ENCODE data around the gene CDK12. TPM values are rescaled to one million over a fixed set of nuclear protein-coding genes. Genes with fewer than 3 reads are reported as not detected.

The CDK12 gene
- total and polyA plus RNA-seq, 12 donors = 7.2 to 206 (median 44.2) TPM

DNA sequence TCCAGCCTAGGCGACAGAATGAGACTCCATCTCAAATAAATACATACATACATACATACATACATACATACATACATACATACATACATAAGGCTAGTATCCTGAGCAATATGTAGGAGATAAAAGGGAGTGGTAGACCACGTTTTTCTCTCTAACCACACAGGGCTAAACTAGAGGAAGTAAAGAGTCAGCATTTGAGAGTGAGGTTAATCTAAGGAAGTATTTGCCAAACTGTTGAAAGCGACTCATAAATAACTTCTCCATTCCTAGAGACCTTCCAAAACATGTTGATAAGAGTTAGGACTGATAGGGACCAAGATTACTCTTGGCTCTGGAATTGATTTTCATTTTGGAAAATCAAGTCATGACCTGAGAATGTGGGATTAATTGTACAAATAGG, 77.6 kb downstream of the CDK12 start:
- Histone ChIP-seq H3K9me3 (replicated peaks in 1 of 3) (no peaks in the 10 kb centered on the region), H3K27ac (no peak overlapping the region), H3K4me1 (replicated peaks in 1 of 2) (peaks cover 29% of the 10 kb centered on the region in 2 donors), H3K27me3 (no peaks in the 10 kb centered on the region), H3K4me3 (no peak overlapping the region), H3K36me3 (replicated peaks in 1 of 2) (no peaks in the 10 kb centered on the region)
- DNase-seq = no peak
- intact Hi-C loops (cut with DNase I) = no loop called here
- WGBS, 4 donors = 14 to 35% (median 29%) methylated on average over 3 of the region's 3 CpGs
- no peak for TF ChIP-seq POLR2A (IDR thresholded peaks at IDR 0.05)
- TF ChIP-seq, protein P1, sequence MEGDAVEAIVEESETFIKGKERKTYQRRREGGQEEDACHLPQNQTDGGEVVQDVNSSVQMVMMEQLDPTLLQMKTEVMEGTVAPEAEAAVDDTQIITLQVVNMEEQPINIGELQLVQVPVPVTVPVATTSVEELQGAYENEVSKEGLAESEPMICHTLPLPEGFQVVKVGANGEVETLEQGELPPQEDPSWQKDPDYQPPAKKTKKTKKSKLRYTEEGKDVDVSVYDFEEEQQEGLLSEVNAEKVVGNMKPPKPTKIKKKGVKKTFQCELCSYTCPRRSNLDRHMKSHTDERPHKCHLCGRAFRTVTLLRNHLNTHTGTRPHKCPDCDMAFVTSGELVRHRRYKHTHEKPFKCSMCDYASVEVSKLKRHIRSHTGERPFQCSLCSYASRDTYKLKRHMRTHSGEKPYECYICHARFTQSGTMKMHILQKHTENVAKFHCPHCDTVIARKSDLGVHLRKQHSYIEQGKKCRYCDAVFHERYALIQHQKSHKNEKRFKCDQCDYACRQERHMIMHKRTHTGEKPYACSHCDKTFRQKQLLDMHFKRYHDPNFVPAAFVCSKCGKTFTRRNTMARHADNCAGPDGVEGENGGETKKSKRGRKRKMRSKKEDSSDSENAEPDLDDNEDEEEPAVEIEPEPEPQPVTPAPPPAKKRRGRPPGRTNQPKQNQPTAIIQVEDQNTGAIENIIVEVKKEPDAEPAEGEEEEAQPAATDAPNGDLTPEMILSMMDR (IDR thresholded peaks at IDR 0.05) = no peak

DNA sequence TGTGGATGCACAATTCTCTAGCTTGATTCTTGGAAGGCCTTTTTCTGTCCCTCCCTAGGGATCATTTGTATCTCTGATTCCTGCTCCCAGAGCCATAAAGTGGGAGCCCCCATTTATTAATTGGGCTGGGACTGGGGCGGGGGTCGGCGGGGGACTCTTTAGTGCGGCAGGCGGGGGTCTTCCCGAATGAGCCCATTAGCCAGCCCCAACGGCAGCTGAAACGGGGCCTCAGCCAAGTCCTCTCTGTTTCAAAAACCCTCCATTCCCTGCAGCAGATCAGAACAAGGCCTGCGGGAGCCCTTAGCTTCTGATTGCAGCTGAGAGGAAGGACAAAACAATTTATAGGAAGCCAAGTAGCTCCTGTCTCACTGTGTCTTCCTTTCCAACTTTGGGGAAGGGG, 79.3 kb downstream of the CDK12 start:
- DNase-seq = no peak
- Histone ChIP-seq H3K4me3 (no peak overlapping the region), H3K27me3 (no peaks in the 10 kb centered on the region), H3K36me3 (replicated peaks in 1 of 2) (no peaks in the 10 kb centered on the region), H3K4me1 (replicated peaks in 1 of 2) (peaks cover 27 to 29% of the 10 kb centered on the region in 2 donors), H3K27ac (no peak overlapping the region), H3K9me3 (replicated peaks in 1 of 3) (no peaks in the 10 kb centered on the region)
- intact Hi-C loops (cut with DNase I) = loop anchor here in 1 of 2 donors (10.0 kb wide), 1 partner anchor 214 kb away; no protein-coding TSS in a partner anchor
- no peak for TF ChIP-seq POLR2A (IDR thresholded peaks at IDR 0.05)
- TF ChIP-seq, protein P1 (IDR thresholded peaks at IDR 0.05) = no peak
- 72 to 100% (median 89%) methylated on average over 1 to 9 of the region's 9 CpGs for WGBS, 4 donors

DNA sequence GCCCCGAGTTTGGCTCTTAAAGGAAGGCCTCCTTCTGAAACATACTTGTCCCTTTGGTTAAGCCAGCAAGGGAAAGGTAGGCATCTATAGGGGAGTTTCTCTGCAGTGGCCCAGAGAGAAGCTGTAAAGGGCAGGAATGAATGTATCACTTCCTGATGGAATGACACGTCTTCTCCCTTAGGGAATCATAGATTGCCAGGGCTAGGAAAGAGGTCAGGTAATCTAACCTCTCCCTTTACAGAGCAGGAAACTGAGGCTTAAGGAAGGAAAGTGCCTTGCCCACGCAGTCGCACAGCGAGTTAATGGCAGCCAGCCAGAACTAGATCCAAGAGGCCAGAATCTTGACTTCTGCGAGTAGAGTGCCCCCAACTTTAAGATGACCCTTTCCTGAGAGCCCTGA, 80.4 kb downstream of the CDK12 start:
- H3K27me3 ChIP-seq = no peaks in the 10 kb centered on the region
- peaks cover 16 to 18% of the 10 kb centered on the region in 2 donors for H3K4me1 ChIP-seq (replicated peaks in 1 of 2)
- TF ChIP-seq, protein P1 (IDR thresholded peaks at IDR 0.05) = no peak
- no peak for TF ChIP-seq POLR2A (IDR thresholded peaks at IDR 0.05)
- intact Hi-C loops (cut with DNase I) = loop anchor here in 1 of 2 donors (10.0 kb wide), 1 partner anchor 213 kb away; no protein-coding TSS in a partner anchor
- H3K36me3 ChIP-seq (replicated peaks in 1 of 2) = peaks cover 0 to 1% of the 10 kb centered on the region in 2 donors
- no peaks in the 10 kb centered on the region for H3K9me3 ChIP-seq (replicated peaks in 1 of 3)
- no peak overlapping the region for H3K27ac ChIP-seq
- H3K4me3 ChIP-seq = no peak overlapping the region
- 64 to 77% (median 72%) methylated on average over 4 to 6 of the region's 6 CpGs for WGBS, 4 donors
- DNase-seq = peak in 2 of 7 donors; percentile 18 to 46

DNA sequence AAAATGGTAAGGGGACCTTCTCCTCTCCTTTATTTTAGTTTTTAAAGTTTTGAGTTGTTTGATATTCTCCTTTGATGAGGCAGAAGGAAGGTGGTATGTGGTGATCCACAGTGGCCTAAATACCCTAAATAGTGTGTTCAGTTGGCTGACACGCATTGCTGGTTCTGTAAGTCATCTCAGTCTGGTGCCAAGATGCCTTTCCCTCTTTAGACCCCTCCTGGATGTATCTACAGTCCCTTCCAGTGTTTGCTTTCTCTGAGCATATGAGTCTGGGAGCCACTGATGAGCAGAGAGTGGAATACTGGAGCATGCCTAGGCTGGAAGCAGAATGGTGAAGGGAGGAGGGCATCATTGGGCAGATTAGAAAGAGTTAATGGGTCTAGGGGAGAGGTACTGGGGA, 81.9 kb downstream of the CDK12 start:
- H3K36me3 ChIP-seq (replicated peaks in 1 of 2) = peaks cover 0 to 10% of the 10 kb centered on the region in 2 donors
- no peak overlapping the region for H3K27ac ChIP-seq
- H3K4me1 ChIP-seq (replicated peaks in 1 of 2) = peaks cover 11 to 13% of the 10 kb centered on the region in 2 donors
- H3K4me3 ChIP-seq = no peak overlapping the region
- no peak for TF ChIP-seq POLR2A (IDR thresholded peaks at IDR 0.05)
- TF ChIP-seq, protein P1 (IDR thresholded peaks at IDR 0.05) = no peak
- no peaks in the 10 kb centered on the region for H3K27me3 ChIP-seq
- WGBS, 4 donors = 91 to 100% (median 97%) methylated on average over 1 of the region's 1 CpG
- no peaks in the 10 kb centered on the region for H3K9me3 ChIP-seq (replicated peaks in 1 of 3)
- intact Hi-C loops (cut with DNase I) = loop anchor here in 1 of 2 donors (10.0 kb wide), 1 partner anchor 212 kb away; no protein-coding TSS in a partner anchor
- peak in 1 of 7 donors; percentile 17 for DNase-seq

Data from adrenal gland (tissue), 12 donors.